GM19035 (cell line): ENCODE data around the gene ISYNA1.

Source experiments
- ATAC-seq: cut with Tn5 transposase; IDR thresholded peaks from one replicate; pipeline ENCODE4 v1.9.1; 2021; ENCODE audit not compliant: unreplicated experiment

The ISYNA1 gene

DNA sequence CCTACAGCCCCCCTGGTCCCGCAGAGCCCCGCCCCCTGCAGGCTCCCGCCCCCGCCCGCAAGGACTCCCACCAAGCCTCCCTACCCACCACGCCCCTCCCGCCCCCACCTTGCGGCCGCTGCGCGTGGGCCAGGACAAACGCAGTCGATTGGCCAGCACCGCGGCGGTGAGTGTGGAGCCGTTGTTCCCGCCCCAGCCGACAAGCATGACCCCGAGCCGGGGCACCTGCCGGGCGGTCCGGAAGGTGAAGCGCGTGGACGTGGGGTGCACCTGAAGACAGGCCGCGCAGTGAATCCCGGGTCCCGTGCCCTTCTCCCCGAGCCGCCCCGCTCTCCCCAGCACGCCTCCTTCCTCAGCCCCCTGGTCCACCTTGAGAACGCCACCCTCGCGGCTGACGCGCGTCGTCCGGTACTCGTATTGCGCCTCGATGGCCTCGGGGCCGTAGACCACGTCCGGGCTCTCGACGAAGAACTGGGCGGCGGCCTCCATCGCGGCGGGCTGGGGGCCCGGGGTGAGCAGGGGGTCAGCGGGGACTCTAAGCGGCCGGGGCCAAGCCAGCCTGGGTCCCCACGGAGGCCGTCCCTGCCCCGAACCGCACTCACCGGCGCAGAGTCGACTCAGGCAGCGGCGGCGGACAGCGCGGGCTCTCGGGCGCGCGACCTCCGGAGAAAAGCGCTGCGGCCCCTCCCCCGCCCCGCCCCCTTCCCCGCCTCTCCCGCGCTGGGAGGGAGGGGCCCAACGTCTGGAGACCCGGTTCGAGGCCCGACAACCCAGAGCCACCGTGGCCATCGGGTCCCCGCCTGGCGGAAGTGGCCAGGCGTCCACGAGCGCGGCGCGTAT is at the start of gene ISYNA1:
Gene ISYNA1, minus strand, starts transcription at position 643 of the 840 bp plus-strand sequence. Its CDS starts 154 bp downstream, at position 489.
- ATAC-seq: no peak

DNA sequence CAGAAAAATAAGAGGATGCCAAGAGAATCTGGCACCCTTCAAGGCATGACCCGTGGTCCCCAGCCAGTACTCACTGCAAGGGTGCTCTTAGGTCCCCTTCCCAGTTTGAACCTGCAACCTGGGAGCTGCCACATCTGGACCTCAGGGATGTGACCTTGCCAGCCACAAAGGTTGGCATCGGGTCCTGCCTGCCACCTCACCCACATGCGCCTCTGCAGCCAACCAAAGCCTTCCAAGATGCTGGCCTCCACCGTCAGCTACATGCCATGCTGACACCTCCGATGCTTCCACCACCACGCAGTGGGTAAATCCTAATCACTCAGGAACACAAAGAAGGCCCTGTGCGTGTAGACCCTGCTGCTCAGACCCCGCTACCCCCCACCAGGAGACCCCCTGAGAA is 48.8 kb upstream of the ISYNA1 start:
- no peak for ATAC-seq

DNA sequence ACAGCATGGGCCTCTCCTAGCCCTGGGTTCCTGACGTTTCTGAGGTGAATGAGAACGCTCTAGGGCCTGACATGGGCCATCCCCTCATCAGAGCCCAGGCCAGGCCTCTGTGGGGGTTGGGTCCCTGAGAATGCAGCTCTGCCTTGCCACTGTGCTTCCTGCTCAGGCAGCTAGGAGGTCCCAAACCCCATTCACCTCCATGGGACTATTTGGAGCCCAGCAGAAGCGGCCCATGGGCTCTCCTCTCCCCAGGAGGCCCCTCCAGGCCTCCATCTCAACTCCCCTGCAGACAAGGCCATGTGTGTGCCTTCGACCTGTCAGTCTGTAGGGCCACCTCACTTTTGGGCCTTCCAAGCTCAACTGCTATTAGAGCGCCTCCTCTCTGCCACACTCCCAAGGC is 47.1 kb upstream of the ISYNA1 start:
- no peak for ATAC-seq

DNA sequence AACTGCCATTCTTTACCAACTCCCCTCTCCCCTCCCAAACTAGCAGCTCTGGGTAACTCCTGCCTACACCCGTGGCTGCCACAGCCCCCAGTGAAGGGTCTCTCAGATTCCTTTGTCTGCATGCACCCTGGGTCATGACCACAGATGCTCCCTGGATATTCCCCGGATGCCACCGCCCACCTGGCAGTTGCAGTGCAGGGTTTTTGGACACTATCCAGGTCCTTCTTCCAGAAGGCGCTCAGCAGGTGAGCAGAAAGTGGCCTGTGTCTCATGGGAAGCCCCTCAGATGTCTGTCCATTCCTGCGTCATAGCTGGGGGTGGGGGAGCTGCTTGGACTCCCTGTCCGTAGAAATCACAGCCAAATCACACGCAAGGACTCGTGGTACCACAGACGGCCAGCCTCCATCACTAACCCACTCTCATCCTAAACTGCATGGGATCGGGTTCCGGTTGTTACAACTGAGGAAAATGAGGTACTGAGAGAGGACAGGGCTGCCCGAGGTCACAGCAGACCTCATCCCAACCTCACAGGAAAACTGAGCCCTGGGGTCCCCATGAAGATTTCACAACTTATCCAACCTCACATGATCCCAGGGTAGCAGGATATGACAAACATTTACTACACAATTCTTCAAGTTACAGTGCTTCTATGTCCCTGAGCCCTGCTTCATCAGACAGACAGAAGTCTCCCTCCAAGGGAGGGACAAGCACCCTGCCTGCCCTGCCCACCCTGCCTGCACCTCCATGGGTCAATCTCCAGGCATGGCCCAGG is 45.4 kb upstream of the ISYNA1 start:
- no peak for ATAC-seq

DNA sequence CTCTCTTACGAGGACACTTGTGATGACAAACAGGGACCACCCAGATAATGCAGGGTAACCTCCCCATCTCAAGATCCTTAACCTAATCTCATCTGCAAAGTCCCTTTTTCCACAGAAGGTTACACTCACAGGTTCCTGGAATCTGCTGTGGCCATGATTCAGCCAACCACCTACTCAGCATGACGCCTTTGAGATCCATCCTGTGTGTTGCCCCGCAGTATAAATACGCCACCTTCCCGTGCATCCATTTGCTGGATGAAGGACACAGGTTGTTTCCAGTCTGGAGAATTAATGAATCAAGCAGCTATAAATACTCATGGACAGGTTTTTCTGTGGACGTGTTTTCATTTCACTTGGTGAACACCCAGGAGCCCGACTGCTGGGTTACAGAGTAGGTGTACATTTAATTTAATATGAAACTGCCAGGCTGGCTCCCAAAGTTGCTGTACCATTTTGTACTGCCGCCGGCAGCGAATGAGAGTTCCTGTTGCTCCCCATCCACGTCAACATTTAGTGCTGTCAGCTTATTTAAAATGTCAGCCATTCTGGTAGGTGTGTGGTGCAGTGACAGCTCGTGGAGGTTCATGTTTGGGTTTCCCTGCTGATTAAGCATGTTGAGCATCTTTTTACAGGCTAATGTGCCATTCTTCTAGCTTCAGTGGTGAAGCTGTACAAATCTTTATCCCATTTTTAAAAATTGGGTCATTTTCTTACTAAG is 43.7 kb upstream of the ISYNA1 start:
- no peak for ATAC-seq

DNA sequence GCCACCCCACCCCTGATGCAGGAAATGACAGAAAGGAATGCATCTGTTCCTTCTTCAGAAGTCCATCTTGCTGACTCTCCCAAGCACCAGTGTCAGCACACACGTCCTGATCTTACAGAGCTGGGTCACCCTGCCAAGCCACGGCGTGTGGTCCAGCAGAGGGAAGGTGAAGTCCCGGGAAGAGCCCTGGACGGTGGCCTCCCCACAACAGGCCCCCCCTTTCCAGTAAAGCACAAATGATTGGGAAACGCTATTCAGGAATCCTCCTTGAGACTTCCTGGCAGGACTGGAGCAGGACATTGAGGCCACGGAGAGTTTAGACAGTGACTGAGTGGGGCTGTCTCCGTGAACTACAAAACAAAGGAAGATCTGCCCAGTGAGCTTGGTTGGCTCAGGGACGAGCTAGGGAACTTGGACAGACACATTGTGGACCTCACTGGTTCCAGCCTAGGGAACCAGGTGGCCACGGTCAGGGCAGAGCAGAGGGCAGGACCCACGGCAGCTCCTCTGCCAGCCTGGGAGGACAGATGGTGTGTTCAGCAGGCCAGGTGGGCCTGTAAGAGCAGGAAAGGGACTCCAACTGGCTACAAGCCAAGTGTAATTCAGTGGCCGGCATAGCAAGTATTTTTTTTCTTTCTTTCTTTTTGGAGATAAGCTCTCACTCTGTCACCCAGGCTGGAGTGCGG is 42.2 kb upstream of the ISYNA1 start:
- no peak for ATAC-seq

DNA sequence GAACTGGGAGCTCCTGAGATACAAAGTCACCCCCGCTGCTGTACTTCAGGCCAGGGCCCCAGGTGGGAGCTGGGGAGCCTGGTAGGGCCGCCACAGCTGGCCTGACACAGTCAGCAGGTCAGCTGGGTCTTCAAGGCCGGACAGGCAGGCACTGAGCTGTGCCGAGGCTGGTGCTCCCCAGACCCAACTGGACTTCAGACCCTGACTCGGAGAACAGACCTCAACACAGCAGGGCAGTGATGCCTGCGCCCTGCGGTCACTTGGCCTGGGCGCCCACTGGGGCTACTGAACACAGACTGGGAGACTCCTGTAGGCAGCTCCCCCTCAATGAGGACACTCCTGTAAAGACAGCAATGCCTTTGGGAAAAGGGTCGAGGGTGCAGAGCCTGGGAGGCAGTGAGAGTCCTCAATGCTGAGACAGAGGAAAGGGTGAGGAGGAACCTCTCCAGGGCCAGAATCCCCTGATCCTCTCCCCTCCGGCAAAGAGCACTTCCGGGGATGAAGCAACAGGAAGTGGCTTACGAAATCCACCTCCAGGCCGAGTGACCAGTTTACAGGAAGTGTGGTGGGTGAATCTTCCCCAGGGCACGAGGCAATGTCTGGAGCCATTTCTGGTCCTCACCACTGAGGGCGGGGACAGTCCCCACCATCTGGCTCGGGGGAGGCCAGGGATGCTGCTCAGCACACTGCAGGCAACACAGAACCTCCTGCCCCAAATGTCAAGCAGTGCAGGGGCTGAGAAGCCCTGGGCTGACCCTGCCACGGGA is 40.8 kb upstream of the ISYNA1 start:
- peak; percentile 72 for ATAC-seq

DNA sequence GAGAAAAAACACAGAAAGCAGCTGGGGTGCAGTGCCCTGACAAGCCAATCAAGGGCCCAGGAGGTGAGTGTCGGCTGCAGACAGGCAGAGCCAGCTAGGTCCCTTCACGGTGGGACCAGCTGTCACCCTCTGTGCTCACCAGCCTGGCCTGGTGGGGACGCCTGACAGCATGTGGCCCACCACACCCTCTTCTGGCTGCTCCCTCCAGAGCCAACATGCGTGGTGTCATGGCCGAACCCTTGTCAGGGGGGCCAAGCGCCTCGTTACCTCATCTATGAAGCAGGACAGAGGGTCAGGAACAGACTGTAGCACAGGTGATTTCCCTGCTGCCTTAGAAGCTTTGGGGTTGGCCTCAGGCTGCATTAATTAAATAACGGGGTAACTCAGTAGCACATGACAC is 40.0 kb upstream of the ISYNA1 start:
- ATAC-seq: no peak

DNA sequence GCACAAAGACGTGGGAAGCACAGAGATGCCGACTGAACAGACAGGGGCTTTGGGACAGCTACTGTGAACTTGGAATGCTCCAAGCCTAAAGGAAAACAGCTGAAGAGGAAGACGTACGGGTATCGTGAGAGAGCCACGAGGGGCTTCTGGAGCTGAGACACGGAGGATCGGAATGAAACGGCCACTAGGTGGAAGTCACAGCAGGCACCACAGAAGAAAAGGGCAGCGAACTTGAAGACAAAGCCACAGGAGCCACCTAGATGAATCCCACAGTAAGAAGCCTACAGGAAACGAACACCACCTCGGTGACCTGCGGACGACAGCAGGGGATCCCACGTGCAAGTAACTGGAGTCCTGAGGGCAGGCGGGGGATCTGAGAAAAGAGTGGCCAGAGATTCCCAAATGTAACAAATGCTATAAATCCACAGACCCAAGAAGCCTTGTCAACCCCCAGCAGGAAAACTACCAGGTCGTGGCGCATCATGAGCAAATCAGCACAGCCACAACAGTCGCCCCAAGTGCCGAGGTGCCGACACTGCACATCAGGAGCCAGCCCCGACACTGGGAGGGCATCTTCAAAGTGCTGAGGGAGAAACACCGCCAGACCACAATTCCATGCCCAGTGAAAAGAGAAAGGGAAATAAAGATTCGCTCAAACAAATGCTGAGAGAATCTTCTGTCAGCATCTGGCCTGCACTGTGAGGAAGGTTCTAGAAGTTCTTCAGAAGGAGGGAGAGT is 39.3 kb upstream of the ISYNA1 start:
- ATAC-seq: no peak

DNA sequence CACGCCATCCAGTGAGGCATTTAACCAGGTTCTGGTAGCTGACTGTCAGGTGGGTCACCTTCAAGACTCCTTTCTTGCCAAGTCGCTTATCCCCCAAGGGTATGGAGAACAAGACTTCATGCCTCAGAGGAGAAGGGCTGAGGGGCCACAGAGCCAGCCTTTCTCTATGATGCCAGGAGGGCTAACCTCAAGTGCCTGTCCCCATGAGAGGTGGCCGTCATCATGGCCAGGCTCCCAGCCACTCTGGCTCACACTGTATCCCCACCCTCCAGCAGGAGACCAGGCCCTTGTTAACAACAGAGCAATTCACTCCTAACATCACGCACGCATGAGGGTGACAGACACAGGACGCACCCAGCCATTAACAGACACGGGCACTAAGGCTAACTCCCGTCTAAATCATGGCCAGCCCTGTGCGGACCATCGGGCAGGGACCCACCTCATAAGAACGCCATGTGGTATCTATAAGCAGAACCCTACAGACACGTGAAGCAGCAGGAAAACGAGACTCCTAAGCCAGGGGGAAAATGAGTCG is 38.6 kb upstream of the ISYNA1 start:
- ATAC-seq: no peak

DNA sequence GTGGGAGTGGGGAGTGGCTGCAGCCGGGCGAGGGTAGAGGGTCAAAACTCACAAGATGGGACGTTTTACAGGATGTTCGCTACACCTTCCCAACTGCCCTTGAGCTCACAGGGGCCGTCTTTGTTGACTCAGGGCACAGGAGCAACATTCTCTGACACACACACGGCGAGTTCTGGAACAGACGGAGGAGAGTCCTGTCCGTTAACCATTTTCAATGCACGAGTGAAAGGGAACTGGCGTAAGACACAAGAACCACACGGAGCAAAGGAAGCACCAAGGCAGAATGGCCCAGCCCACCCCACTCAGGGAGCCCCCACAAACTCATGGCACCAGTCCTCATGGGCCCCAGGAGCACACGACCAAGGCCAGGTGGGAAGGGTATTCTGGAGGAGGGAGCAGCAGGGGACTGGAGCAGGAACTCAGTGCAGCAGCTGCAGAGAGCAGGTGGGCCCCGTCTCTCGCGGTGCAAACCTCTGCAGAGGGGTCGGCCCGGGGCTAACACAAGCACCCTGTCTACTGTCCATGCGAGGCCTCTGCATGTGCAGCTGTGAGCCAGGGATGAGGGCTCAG is 37.9 kb upstream of the ISYNA1 start:
- no peak for ATAC-seq

DNA sequence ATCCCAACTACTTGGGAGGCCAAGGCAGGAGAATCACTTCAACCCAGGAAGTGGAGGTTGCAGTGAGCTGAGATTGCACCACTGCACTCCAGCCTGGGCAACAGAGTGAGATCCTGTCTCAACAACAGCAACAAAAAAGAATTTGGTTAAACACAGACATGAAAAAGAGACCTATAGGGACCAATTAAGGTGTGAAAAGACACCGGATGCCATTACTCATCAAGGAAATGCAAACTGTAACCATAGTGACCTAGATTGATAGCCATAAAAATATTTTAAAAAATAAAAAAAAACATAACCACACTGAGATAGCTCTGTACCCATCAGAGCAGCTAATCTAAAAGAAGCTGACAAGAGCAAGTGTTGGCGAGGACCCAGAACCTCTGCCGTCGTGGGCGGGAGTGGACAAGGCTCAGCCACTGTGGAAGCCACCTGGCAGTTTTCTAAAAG is 37.1 kb upstream of the ISYNA1 start:
- ATAC-seq: no peak

DNA sequence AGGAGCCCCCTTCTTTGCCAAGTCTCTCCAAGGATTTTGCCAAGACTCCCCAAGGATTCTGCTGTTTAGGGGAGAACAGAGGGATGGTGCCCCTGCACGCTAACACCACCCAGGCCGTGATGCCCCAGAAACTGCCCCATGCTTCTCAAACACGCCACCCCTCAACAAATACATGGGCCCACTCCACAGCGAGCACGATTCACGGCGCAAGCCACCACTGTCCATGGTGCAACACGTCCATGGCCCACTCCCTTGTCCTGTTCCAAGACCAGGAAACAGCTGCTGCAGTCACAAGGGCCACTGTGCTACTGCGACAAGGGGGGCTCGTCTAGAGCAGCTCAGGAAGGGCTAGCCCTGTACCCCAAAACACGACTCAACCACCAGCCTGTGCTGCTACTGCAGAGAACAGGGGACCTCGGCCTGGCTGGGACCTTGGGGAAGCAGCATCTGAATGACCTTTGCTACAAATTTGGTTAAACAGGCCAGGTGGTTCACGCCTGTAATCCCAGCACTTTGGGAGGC is 36.5 kb upstream of the ISYNA1 start:
- ATAC-seq: no peak

DNA sequence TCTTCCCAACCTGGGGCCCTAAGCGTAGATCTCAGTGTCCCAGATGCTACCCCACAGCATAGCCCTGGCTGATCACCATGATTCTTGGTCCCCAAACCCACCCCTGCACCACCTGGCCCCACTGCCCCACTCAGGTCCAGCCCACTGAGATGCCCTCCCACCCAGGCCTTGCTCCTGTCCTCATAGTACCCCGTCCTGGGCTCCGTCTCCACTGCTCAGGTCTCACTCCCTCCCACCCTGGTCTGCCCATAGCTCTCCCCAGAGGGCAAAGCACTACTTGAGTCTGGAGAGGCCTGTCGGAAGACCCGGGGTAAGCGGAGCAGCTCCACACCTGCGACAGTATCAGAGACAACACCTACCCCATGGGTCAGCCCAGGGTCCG is 35.8 kb upstream of the ISYNA1 start:
- no peak for ATAC-seq

DNA sequence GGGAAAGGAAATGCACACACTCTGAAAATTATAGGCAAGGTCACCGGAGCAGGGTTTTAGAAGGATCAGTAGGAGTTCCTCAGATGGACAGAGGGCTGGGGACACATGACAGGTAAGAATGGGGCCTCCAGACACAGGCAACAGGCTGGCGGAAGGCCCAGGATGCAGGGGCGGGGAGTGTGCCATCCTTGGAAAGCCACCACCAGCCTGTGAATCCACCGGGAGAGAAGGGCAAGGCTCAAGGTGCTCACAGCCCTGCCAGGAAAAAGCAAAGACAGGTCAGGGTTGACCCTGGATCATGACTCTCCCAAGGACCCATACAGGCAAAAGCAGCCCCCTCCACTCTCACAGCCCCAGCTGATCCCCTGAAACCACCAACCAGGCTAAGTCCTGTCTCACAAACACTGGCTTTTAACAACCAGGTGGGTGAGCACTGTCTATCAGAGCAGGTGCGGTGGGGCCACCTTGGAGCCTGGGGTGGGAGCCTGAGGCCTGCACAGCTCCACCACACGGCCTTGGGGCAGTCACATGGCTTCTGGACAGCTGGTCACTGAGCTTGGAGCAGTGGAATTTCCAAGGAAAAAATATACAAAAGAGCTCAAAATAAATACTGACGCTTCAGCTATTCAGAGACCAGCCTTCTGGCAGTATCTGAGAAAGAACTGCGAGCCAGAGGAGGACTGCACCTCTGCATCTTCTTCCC is 35.2 kb upstream of the ISYNA1 start:
- ATAC-seq: no peak

DNA sequence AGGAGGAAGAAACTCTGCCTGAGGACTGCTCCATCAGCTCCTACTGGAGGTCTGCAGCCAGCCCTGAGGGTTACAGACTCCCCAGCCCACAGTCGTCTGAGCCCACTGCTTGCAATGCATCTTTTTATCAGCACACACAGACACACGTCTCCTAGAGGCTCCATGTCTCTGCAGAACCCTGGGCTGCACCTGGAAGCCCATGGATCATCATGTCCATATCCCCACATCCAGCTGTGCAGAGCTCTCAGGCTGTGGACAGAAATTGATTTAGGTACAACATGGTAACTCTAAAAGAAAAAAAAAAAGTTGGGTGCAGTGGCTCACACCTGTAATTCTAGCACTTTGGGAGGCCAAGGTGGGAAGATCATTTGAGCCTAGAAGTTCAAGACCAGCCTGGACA is 32.9 kb upstream of the ISYNA1 start:
- no peak for ATAC-seq

DNA sequence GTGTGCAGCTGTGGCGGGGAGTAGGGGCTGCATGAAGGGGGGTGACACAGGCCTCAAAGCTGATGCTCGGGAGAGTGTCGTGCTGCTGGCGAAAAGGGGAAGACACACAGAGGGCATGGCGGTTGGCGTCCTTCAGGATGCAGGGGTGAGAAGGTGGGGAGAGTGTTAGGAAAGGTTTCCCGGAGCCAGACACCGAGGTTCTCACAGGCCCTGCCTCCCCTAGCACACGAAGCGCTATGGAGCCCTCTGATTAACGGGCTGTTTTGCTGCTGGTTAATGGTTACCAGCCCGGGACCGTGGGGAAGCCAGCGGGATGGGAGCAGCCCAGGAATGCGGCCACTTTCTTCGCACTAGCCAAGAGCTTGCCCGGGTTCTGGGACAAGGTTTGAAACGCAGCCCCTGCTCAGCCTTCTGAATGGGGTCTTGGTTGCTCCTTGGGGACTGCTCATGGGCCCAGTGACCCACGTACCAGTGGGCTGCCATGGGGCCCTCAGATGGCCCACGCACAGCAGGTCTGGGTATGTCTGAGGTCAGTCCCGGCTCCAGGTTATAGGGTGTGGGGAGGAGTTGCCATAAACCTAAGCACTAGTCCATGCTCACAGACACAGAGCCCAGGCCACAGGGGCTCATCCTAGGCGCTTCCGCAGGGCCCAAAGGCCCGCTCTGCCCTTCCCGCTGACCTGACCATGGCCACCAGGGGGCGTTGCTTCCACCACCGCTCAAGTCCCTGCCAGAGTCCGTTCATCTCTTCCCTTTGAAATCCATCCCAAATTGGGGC is 31.3 kb upstream of the ISYNA1 start:
- no peak for ATAC-seq
